Motor neuron (in vitro differentiated cells): ENCODE data around the gene RAP2A. TPM values are rescaled to one million over a fixed set of nuclear protein-coding genes. Genes with fewer than 3 reads are reported as not detected.

Experiments
- total RNA-seq, 8 experiments: library from RNA; unstranded; fragments of 300-600 nt; gene quantifications; 2 replicates each; pipeline versions ENCODE4 v1.2.3 to v1.2.4, GENCODE V29; 2022

The RAP2A gene
- total RNA-seq, 8 experiments from 2014 or later: 20.4 to 257 (median 31.1) TPM

Other genes with a start within 250 kb of the RAP2A start
- 100 to 1,000 TPM in 3 of 8 experiments, 10 to 100 TPM in 4, 1 to 10 TPM in 1; 6.9 to 317 (median 54.7) TPM for gene MBNL2, start 211.8 kb upstream of the RAP2A start, total RNA-seq